ENCODE results near the gene FGD3.

DNA sequence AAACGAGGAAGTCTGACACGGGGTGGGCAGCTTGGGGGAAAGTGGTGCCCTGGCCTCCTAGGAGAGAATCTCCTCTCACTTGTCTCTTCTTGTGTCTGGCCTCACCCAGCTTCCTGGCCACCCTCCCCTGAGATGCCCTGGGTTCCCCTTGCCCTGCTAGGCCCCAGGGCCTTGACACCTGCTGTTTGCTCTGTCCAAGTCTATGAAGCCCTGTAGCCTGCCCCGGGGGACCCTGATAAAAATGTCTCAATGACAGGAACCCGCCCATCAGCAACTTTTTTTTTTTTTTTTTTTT is 76.1 kb downstream of the FGD3 start:
- TF ChIP-seq CTCF (IDR thresholded peaks at IDR 0.05; ENCODE audit: poor library complexity) = no peak
- no peak for TF ChIP-seq EZH2phosphoT487 (IDR thresholded peaks at IDR 0.05; ENCODE audit: low read depth, severe bottlenecking, unreplicated experiment)
